Activated T-cell treated with anti-CD3 and anti-CD28 coated beads, Interleukin-2, amount 50 U/mL, for 4 hours (primary cell): ENCODE measurements around the gene LEMD2. TPM values are rescaled to one million over a fixed set of nuclear protein-coding genes. Genes with fewer than 3 reads are reported as not detected.
A peak's percentile ranks its signal among the peaks of the same experiment; 100 is the strongest.
"Not testable (repeated sequence)": the region's sequence is repeated elsewhere in the genome, so short reads cannot be mapped to it uniquely, and the experiment has no call there.

ENCODE experiments used
- ATAC-seq, 2 donors: fragments of 200-7000 bp; cut with Tn5 transposase; one replicate each; pipeline ENCODE4 v1.10.0; 2021
- DNase-seq: peaks from one replicate; pipeline ENCODE4 v3.0.0-alpha.2; 2020
- H3K27me3 Mint-ChIP-seq: one replicate; pipeline ENCODE4 v1.8.0; 2021; ENCODE audit warnings: low read depth, mixed read lengths
- H3K36me3 Mint-ChIP-seq: one replicate; pipeline ENCODE4 v1.8.0; 2022; ENCODE audit warnings: mixed read lengths; ENCODE audit not compliant: insufficient read depth
- H3K4me1 Mint-ChIP-seq: one replicate; pipeline ENCODE4 v1.8.0; 2021; ENCODE audit warnings: low read depth, mixed read lengths
- H3K4me3 Mint-ChIP-seq: one replicate; pipeline ENCODE4 v1.8.0; 2021; ENCODE audit warnings: mild to moderate bottlenecking, moderate library complexity, mixed read lengths
- H3K9me3 Mint-ChIP-seq: one replicate; pipeline ENCODE4 v1.8.0; 2021; ENCODE audit warnings: mixed read lengths
- total RNA-seq, 3 donors: library from RNA; stranded (reverse); gene quantifications; one replicate each; pipeline ENCODE4 v1.2.1, GENCODE V29; 2021

The LEMD2 gene
- total RNA-seq = 10 to 100 TPM; 44.4 to 51.8 (median 49.5) TPM

GRCh38 chr6:33788694-33789549 is at the start of gene LEMD2:
TSS of gene LEMD2 (minus strand) at chr6:33789130. CDS start at chr6:33789116, 14 bp downstream.
- peak; percentile 89 for DNase-seq
- H3K36me3 Mint-ChIP-seq = peaks cover 16% of the 10 kb centered on the region
- peak; percentile 87 to 90 for ATAC-seq
- H3K27me3 Mint-ChIP-seq = no peaks in the 10 kb centered on the region
- H3K9me3 Mint-ChIP-seq = no peaks in the 10 kb centered on the region
- peaks cover 47% of the 10 kb centered on the region for H3K4me1 Mint-ChIP-seq
- peak within 1 kb of the TSS; percentile 98 for H3K4me3 Mint-ChIP-seq

GRCh38 chr6:33837971-33838665 is 49.2 kb upstream of the LEMD2 start:
- Mint-ChIP-seq H3K36me3 (no peaks in the 10 kb centered on the region), H3K4me1 (peaks cover 14% of the 10 kb centered on the region), H3K4me3 (no peak overlapping the region), H3K27me3 (peaks cover 3% of the 10 kb centered on the region), H3K9me3 (peaks cover 8% of the 10 kb centered on the region)
- ATAC-seq (no peak), DNase-seq (no peak)

GRCh38 chr6:33836806-33837469 is 48.0 kb upstream of the LEMD2 start:
- Mint-ChIP-seq H3K36me3 (no peaks in the 10 kb centered on the region), H3K4me1 (peaks cover 14% of the 10 kb centered on the region), H3K27me3 (peaks cover 3% of the 10 kb centered on the region), H3K4me3 (no peak overlapping the region), H3K9me3 (peaks cover 8% of the 10 kb centered on the region)
- no peak for DNase-seq
- no peak for ATAC-seq

- Mint-ChIP-seq H3K4me3 (no peak overlapping the region), H3K9me3 (peaks cover 8% of the 10 kb centered on the region), H3K27me3 (peaks cover 15% of the 10 kb centered on the region), H3K4me1 (peaks cover 4% of the 10 kb centered on the region), H3K36me3 (no peaks in the 10 kb centered on the region)
- ATAC-seq = no peak
- DNase-seq = no peak
These were observed 45.8 kb upstream of the LEMD2 start for GRCh38 chr6:33834401-33835392.

- Mint-ChIP-seq H3K36me3 (no peaks in the 10 kb centered on the region), H3K4me1 (no peaks in the 10 kb centered on the region), H3K27me3 (peaks cover 15% of the 10 kb centered on the region), H3K4me3 (no peak overlapping the region), H3K9me3 (peaks cover 8% of the 10 kb centered on the region)
- DNase-seq (no peak), ATAC-seq (no peak)
These were observed 44.7 kb upstream of the LEMD2 start for GRCh38 chr6:33833599-33833998.

- H3K9me3 Mint-ChIP-seq, H3K36me3 Mint-ChIP-seq, H3K4me3 Mint-ChIP-seq, DNase-seq, H3K4me1 Mint-ChIP-seq, ATAC-seq: not testable (repeated sequence)
- peaks cover 15% of the 10 kb centered on the region for H3K27me3 Mint-ChIP-seq
These were observed 43.9 kb upstream of the LEMD2 start for GRCh38 chr6:33832831-33833230.

GRCh38 chr6:33831725-33832124 is 42.8 kb upstream of the LEMD2 start:
- not testable (repeated sequence) for H3K4me1 Mint-ChIP-seq, H3K9me3 Mint-ChIP-seq, H3K36me3 Mint-ChIP-seq, ATAC-seq, DNase-seq, H3K4me3 Mint-ChIP-seq
- H3K27me3 Mint-ChIP-seq = peaks cover 15% of the 10 kb centered on the region

GRCh38 chr6:33830635-33831240 is 41.8 kb upstream of the LEMD2 start:
- Mint-ChIP-seq H3K9me3 (no peaks in the 10 kb centered on the region), H3K36me3 (no peaks in the 10 kb centered on the region), H3K4me3 (no peak overlapping the region), H3K27me3 (peaks cover 15% of the 10 kb centered on the region), H3K4me1 (no peaks in the 10 kb centered on the region)
- DNase-seq = no peak
- ATAC-seq = no peak

- H3K36me3 Mint-ChIP-seq = no peaks in the 10 kb centered on the region
- ATAC-seq (no peak), DNase-seq (no peak)
- H3K27me3 Mint-ChIP-seq = peaks cover 12% of the 10 kb centered on the region
- H3K4me1 Mint-ChIP-seq = no peaks in the 10 kb centered on the region
- H3K4me3 Mint-ChIP-seq = no peak overlapping the region
- no peaks in the 10 kb centered on the region for H3K9me3 Mint-ChIP-seq
These were observed 40.1 kb upstream of the LEMD2 start for GRCh38 chr6:33828764-33829731.

- Mint-ChIP-seq H3K9me3 (no peaks in the 10 kb centered on the region), H3K27me3 (peaks cover 12% of the 10 kb centered on the region), H3K36me3 (no peaks in the 10 kb centered on the region), H3K4me3 (no peak overlapping the region), H3K4me1 (no peaks in the 10 kb centered on the region)
- no peak for DNase-seq
- ATAC-seq = no peak
These were observed 39.5 kb upstream of the LEMD2 start for GRCh38 chr6:33828452-33828763.

- no peak overlapping the region for H3K4me3 Mint-ChIP-seq
- H3K9me3 Mint-ChIP-seq = no peaks in the 10 kb centered on the region
- H3K36me3 Mint-ChIP-seq = no peaks in the 10 kb centered on the region
- DNase-seq = no peak
- no peak for ATAC-seq
- peaks cover 14% of the 10 kb centered on the region for H3K27me3 Mint-ChIP-seq
- H3K4me1 Mint-ChIP-seq = no peaks in the 10 kb centered on the region
These were observed 38.9 kb upstream of the LEMD2 start for GRCh38 chr6:33827546-33828451.

GRCh38 chr6:33826537-33826936 is 37.6 kb upstream of the LEMD2 start:
- Mint-ChIP-seq H3K4me1 (no peaks in the 10 kb centered on the region), H3K27me3 (peaks cover 14% of the 10 kb centered on the region), H3K4me3 (no peak overlapping the region), H3K9me3 (no peaks in the 10 kb centered on the region), H3K36me3 (no peaks in the 10 kb centered on the region)
- DNase-seq (no peak), ATAC-seq (no peak)
